WTC11 (cell line): ENCODE measurements around the gene HNRNPAB. TPM values are rescaled to one million over a fixed set of nuclear protein-coding genes. Genes with fewer than 3 reads are reported as not detected.
"Not testable (repeated sequence)": the region's sequence is repeated elsewhere in the genome, so short reads cannot be mapped to it uniquely, and the experiment has no call there.

Source experiments
- ATAC-seq: fragments of 200-7000 bp; cut with Tn5 transposase; 2 replicates; pipeline ENCODE4 v1.10.0; 2021; ENCODE audit warnings: mild to moderate bottlenecking, moderate library complexity
- CTCF ChIA-PET: fragments of 300-600 bp; sonication (Branson Sonifier 250); formaldehyde crosslinking; loops from one replicate; lab custom pipeline; 2021; ENCODE audit warnings: antibody characterized with exemption; lab: Charles Lee
- POLR2A ChIA-PET: fragments of 350-600 bp; sonication (Branson Sonifier 250); formaldehyde crosslinking; loops from one replicate; lab custom pipeline; 2021; ENCODE audit warnings: antibody characterized with exemption; lab: Charles Lee
- DNase-seq: peaks from one replicate; pipeline ENCODE4 v3.0.0; 2021; ENCODE audit warnings: low spot score
- H3K27ac Mint-ChIP-seq: 2 replicates; pipeline ENCODE4 v1.8.0; 2021; ENCODE audit warnings: mixed read lengths
- H3K27me3 Mint-ChIP-seq: 2 replicates; pipeline ENCODE4 v1.8.0; 2021; ENCODE audit warnings: low read depth, mild to moderate bottlenecking, moderate library complexity, mixed read lengths
- H3K36me3 Mint-ChIP-seq: 2 replicates; pipeline ENCODE4 v1.8.0; 2021; ENCODE audit warnings: mixed read lengths
- H3K4me1 Mint-ChIP-seq: 2 replicates; pipeline ENCODE4 v1.8.0; 2022; ENCODE audit warnings: mixed read lengths
- H3K4me3 Mint-ChIP-seq: 2 replicates; pipeline ENCODE4 v1.8.0; 2021; ENCODE audit warnings: mild to moderate bottlenecking, moderate library complexity, mixed read lengths
- H3K9me3 Mint-ChIP-seq: 2 replicates; pipeline ENCODE4 v1.8.0; 2021; ENCODE audit warnings: mixed read lengths
- ELF4 ChIP-seq: sonication (generic); formaldehyde crosslinking; IDR thresholded peaks from 2 replicates; pipeline ENCODE4 v1.8.1; 2022; ENCODE audit warnings: low read depth, mild to moderate bottlenecking, moderate library complexity, missing genetic modification reagents
- ESRRA ChIP-seq: sonication (generic); formaldehyde crosslinking; IDR thresholded peaks from 2 replicates; pipeline ENCODE4 v1.8.1; 2022; ENCODE audit warnings: mild to moderate bottlenecking, missing genetic modification reagents, borderline replicate concordance
- ETV6 ChIP-seq: sonication (generic); formaldehyde crosslinking; IDR thresholded peaks from 2 replicates; pipeline ENCODE4 v1.8.1; 2022; ENCODE audit warnings: mild to moderate bottlenecking, missing genetic modification reagents
- FOXJ3 ChIP-seq: sonication (generic); formaldehyde crosslinking; IDR thresholded peaks from 2 replicates; pipeline ENCODE4 v1.9.0; 2021; ENCODE audit warnings: missing genetic modification reagents, mild to moderate bottlenecking, borderline replicate concordance
- GRHL2 ChIP-seq: fragments of 250-450 bp; sonication (Bioruptor Pico); IDR thresholded peaks from 2 replicates; pipeline ENCODE4 v1.8.0; 2022; ENCODE audit warnings: mild to moderate bottlenecking, moderate library complexity; ENCODE audit not compliant: insufficient replicate concordance, severe bottlenecking
- IRF2 ChIP-seq: sonication (generic); formaldehyde crosslinking; IDR thresholded peaks from 2 replicates; pipeline ENCODE4 v1.8.0; 2022; ENCODE audit warnings: low read depth, missing genetic modification reagents, borderline replicate concordance
- JAZF1 ChIP-seq: fragments of 250-450 bp; sonication (Bioruptor Pico); IDR thresholded peaks from 2 replicates; pipeline ENCODE4 v1.9.0; 2021; ENCODE audit warnings: moderate library complexity, mild to moderate bottlenecking, inconsistent platforms
- JUN ChIP-seq: sonication (generic); formaldehyde crosslinking; IDR thresholded peaks from 2 replicates; pipeline ENCODE4 v1.8.0; 2023; ENCODE audit warnings: mild to moderate bottlenecking, missing genetic modification reagents
- MXD4 ChIP-seq: fragments of 250-450 bp; sonication (Bioruptor Pico); IDR thresholded peaks from 2 replicates; pipeline ENCODE4 v1.8.0; 2021; ENCODE audit warnings: mild to moderate bottlenecking, moderate library complexity, borderline replicate concordance
- NFATC4 ChIP-seq: fragments of 250-450 bp; sonication (Bioruptor Pico); IDR thresholded peaks from 2 replicates; pipeline ENCODE4 v1.9.0; 2021; ENCODE audit warnings: mild to moderate bottlenecking
- SMAD4 ChIP-seq: sonication (generic); formaldehyde crosslinking; IDR thresholded peaks from 2 replicates; pipeline ENCODE4 v1.8.0; 2022; ENCODE audit warnings: mild to moderate bottlenecking, missing genetic modification reagents
- SP1 ChIP-seq: sonication (generic); formaldehyde crosslinking; conservative IDR thresholded peaks from 2 replicates; pipeline ENCODE4 v1.8.1; 2022; ENCODE audit warnings: missing genetic modification reagents
- TEAD1 ChIP-seq: sonication (generic); formaldehyde crosslinking; IDR thresholded peaks from 2 replicates; pipeline ENCODE4 v1.8.0; 2022; ENCODE audit warnings: mild to moderate bottlenecking, missing genetic modification reagents
- TEAD4 ChIP-seq: sonication (generic); formaldehyde crosslinking; IDR thresholded peaks from 2 replicates; pipeline ENCODE4 v1.8.0; 2022; ENCODE audit warnings: mild to moderate bottlenecking, missing genetic modification reagents
- TP53 ChIP-seq: sonication (generic); formaldehyde crosslinking; IDR thresholded peaks from 2 replicates; pipeline ENCODE4 v1.8.1; 2023; ENCODE audit warnings: mild to moderate bottlenecking, missing genetic modification reagents
- ZBTB21 ChIP-seq: sonication (generic); formaldehyde crosslinking; IDR thresholded peaks from 2 replicates; pipeline ENCODE4 v1.8.1; 2023; ENCODE audit warnings: mild to moderate bottlenecking, missing genetic modification reagents, borderline replicate concordance
- ZNF121 ChIP-seq: sonication (generic); formaldehyde crosslinking; IDR thresholded peaks from 2 replicates; pipeline ENCODE4 v1.8.0; 2023; ENCODE audit warnings: missing genetic modification reagents
- ZNF263 ChIP-seq: sonication (generic); formaldehyde crosslinking; IDR thresholded peaks from 2 replicates; pipeline ENCODE4 v1.8.1; 2022; ENCODE audit warnings: low read depth, mild to moderate bottlenecking, moderate library complexity, missing genetic modification reagents
- ZNF423 ChIP-seq: fragments of 250-450 bp; sonication (Bioruptor Pico); IDR thresholded peaks from 2 replicates; pipeline ENCODE4 v2.1.2; 2022; ENCODE audit warnings: mild to moderate bottlenecking, moderate library complexity
- total RNA-seq: library from RNA; stranded (reverse); gene quantifications from 3 replicates; pipeline ENCODE4 v1.2.3, GENCODE V29; 2021
- TF ChIP-seq, protein P1 (sequence below): sonication (generic); formaldehyde crosslinking; IDR thresholded peaks from 2 replicates; pipeline ENCODE4 v1.8.1; 2022; ENCODE audit warnings: mild to moderate bottlenecking, missing genetic modification reagents, moderate library complexity, borderline replicate concordance
- TF ChIP-seq, protein P2 (sequence below): sonication (generic); formaldehyde crosslinking; IDR thresholded peaks from 2 replicates; pipeline ENCODE4 v1.8.1; 2023; ENCODE audit warnings: mild to moderate bottlenecking, missing genetic modification reagents
- TF ChIP-seq, protein P3 (sequence below): sonication (generic); formaldehyde crosslinking; IDR thresholded peaks from 2 replicates; pipeline ENCODE4 v1.8.0; 2022; ENCODE audit warnings: mild to moderate bottlenecking, missing genetic modification reagents
- TF ChIP-seq, protein P4 (sequence below): sonication (generic); formaldehyde crosslinking; IDR thresholded peaks from 2 replicates; pipeline ENCODE4 v1.8.0; 2023; ENCODE audit warnings: missing genetic modification reagents
- TF ChIP-seq, protein P5 (sequence below): sonication (generic); formaldehyde crosslinking; IDR thresholded peaks from 2 replicates; pipeline ENCODE4 v1.8.0; 2022; ENCODE audit warnings: mild to moderate bottlenecking, missing genetic modification reagents
- TF ChIP-seq, protein P6 (sequence below): sonication (generic); formaldehyde crosslinking; conservative IDR thresholded peaks from 2 replicates; pipeline ENCODE4 v1.8.1; 2023; ENCODE audit warnings: mild to moderate bottlenecking, low read depth, missing genetic modification reagents, moderate library complexity

The HNRNPAB gene
- total RNA-seq, 1 experiment from 2014 or later: 457 TPM

DNA sequence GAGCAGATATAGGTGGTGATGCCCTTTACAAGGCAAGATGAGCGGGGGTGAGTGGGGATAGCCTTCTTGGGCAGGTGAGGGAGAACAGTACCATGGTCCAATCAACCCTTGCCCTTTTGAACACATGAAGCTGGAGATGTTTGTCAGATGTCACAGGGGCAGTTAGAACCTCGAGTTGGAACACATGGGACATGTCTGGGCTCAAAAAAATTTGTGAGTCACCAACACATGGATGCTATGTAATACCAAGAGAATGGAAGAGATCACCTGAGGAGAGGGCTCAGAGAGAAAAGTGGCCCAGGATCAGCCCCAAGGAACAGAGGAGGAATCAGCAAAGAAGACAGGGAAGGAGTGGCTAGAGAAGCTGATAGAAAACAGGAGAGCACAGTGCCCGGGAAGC, 23.6 kb downstream of the HNRNPAB start:
- Mint-ChIP-seq H3K36me3 (peaks cover 47% of the 10 kb centered on the region), H3K27me3 (no peaks in the 10 kb centered on the region), H3K9me3 (peaks cover 8% of the 10 kb centered on the region; the same call in 1 of the 2 replicates), H3K4me1 (peaks cover 30% of the 10 kb centered on the region), H3K27ac (no peak overlapping the region), H3K4me3 (no peak overlapping the region)
- ATAC-seq (no peak), DNase-seq (no peak)
- ChIA-PET POLR2A (no interaction called here), CTCF (no interaction called here)
- TF ChIP-seq ZNF423: no peak
- TF ChIP-seq, protein P1, sequence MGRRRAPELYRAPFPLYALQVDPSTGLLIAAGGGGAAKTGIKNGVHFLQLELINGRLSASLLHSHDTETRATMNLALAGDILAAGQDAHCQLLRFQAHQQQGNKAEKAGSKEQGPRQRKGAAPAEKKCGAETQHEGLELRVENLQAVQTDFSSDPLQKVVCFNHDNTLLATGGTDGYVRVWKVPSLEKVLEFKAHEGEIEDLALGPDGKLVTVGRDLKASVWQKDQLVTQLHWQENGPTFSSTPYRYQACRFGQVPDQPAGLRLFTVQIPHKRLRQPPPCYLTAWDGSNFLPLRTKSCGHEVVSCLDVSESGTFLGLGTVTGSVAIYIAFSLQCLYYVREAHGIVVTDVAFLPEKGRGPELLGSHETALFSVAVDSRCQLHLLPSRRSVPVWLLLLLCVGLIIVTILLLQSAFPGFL: no peak
- TF ChIP-seq SP1 (CRISPR knock-in tag): no peak
- no peak for TF ChIP-seq ZNF121 (CRISPR knock-in tag)
- TF ChIP-seq ELF4 (CRISPR knock-in tag): no peak
- no peak for TF ChIP-seq TP53 (CRISPR knock-in tag)
- TF ChIP-seq GRHL2 (CRISPR knock-in tag): no peak
- TF ChIP-seq, protein P2, sequence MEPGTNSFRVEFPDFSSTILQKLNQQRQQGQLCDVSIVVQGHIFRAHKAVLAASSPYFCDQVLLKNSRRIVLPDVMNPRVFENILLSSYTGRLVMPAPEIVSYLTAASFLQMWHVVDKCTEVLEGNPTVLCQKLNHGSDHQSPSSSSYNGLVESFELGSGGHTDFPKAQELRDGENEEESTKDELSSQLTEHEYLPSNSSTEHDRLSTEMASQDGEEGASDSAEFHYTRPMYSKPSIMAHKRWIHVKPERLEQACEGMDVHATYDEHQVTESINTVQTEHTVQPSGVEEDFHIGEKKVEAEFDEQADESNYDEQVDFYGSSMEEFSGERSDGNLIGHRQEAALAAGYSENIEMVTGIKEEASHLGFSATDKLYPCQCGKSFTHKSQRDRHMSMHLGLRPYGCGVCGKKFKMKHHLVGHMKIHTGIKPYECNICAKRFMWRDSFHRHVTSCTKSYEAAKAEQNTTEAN (CRISPR knock-in tag): no peak
- TF ChIP-seq TEAD1 (CRISPR knock-in tag): no peak
- TF ChIP-seq NFATC4 (CRISPR knock-in tag): no peak
- TF ChIP-seq FOXJ3 (CRISPR knock-in tag): no peak
- no peak for TF ChIP-seq TEAD4 (CRISPR knock-in tag)
- no peak for TF ChIP-seq ZNF263 (CRISPR knock-in tag)

DNA sequence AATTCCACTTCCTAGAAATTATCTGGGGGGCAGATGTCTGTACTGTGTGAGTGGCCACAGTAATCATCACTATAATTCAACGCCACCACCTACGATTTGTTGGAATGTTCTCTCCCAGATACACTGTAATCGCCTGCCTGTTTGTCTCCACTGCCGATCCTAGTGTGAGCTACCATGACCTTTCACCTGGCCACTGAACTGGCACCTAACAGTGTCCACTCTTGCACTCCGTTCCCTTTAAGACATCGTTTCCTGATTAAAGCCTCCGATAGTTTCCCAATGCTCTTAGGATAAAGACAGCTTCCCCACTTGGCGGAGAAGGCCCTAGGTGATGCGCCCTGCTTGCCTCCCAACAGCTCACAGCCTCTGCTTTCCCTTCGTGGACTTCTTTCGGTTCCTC, 24.3 kb downstream of the HNRNPAB start:
- peaks cover 8% of the 10 kb centered on the region; the same call in 1 of the 2 replicates for H3K9me3 Mint-ChIP-seq
- CTCF ChIA-PET: no interaction called here
- ATAC-seq (no peak), DNase-seq (no peak)
- H3K27ac Mint-ChIP-seq: no peak overlapping the region
- peaks cover 24% of the 10 kb centered on the region for H3K4me1 Mint-ChIP-seq
- no peak overlapping the region for H3K4me3 Mint-ChIP-seq
- H3K27me3 Mint-ChIP-seq: no peaks in the 10 kb centered on the region
- TF ChIP-seq JAZF1 (CRISPR knock-in tag): no peak
- TF ChIP-seq SMAD4 (CRISPR knock-in tag): no peak
- TF ChIP-seq, protein P3, sequence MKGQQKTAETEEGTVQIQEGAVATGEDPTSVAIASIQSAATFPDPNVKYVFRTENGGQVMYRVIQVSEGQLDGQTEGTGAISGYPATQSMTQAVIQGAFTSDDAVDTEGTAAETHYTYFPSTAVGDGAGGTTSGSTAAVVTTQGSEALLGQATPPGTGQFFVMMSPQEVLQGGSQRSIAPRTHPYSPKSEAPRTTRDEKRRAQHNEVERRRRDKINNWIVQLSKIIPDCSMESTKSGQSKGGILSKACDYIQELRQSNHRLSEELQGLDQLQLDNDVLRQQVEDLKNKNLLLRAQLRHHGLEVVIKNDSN: no peak
- TF ChIP-seq IRF2 (CRISPR knock-in tag): no peak
- TF ChIP-seq, protein P1: no peak
- no peak for TF ChIP-seq JUN (CRISPR knock-in tag)
- TF ChIP-seq, protein P4, sequence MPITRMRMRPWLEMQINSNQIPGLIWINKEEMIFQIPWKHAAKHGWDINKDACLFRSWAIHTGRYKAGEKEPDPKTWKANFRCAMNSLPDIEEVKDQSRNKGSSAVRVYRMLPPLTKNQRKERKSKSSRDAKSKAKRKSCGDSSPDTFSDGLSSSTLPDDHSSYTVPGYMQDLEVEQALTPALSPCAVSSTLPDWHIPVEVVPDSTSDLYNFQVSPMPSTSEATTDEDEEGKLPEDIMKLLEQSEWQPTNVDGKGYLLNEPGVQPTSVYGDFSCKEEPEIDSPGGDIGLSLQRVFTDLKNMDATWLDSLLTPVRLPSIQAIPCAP: no peak
- TF ChIP-seq, protein P5, sequence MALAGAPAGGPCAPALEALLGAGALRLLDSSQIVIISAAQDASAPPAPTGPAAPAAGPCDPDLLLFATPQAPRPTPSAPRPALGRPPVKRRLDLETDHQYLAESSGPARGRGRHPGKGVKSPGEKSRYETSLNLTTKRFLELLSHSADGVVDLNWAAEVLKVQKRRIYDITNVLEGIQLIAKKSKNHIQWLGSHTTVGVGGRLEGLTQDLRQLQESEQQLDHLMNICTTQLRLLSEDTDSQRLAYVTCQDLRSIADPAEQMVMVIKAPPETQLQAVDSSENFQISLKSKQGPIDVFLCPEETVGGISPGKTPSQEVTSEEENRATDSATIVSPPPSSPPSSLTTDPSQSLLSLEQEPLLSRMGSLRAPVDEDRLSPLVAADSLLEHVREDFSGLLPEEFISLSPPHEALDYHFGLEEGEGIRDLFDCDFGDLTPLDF: no peak
- TF ChIP-seq, protein P6, sequence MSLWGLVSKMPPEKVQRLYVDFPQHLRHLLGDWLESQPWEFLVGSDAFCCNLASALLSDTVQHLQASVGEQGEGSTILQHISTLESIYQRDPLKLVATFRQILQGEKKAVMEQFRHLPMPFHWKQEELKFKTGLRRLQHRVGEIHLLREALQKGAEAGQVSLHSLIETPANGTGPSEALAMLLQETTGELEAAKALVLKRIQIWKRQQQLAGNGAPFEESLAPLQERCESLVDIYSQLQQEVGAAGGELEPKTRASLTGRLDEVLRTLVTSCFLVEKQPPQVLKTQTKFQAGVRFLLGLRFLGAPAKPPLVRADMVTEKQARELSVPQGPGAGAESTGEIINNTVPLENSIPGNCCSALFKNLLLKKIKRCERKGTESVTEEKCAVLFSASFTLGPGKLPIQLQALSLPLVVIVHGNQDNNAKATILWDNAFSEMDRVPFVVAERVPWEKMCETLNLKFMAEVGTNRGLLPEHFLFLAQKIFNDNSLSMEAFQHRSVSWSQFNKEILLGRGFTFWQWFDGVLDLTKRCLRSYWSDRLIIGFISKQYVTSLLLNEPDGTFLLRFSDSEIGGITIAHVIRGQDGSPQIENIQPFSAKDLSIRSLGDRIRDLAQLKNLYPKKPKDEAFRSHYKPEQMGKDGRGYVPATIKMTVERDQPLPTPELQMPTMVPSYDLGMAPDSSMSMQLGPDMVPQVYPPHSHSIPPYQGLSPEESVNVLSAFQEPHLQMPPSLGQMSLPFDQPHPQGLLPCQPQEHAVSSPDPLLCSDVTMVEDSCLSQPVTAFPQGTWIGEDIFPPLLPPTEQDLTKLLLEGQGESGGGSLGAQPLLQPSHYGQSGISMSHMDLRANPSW: no peak
- no peak for TF ChIP-seq ETV6 (CRISPR knock-in tag)
- no peak for TF ChIP-seq ZBTB21 (CRISPR knock-in tag)
- no peak for TF ChIP-seq MXD4 (CRISPR knock-in tag)
- TF ChIP-seq ESRRA: no peak
- peaks cover 47% of the 10 kb centered on the region for H3K36me3 Mint-ChIP-seq
- POLR2A ChIA-PET: no interaction called here

DNA sequence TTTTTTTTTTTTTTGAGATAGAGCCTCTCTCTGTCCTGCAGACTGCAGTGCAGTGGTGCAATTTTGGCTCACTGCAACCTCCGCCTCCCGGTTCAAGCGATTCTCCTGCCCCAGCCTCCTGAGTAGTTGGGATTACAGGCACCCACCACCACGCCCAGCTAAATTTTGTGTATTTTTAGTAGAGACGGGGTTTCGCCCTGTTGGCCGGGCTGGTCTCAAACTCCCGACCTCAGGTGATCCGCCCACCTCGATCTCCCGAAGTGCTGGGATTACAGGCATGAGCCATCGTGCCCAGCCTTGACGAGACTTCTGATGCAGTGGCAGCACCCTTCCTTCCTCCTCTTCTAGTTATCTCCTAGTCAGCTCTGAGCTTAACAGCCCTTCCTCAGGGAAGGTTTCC, 24.8 kb downstream of the HNRNPAB start:
- DNase-seq, H3K4me3 Mint-ChIP-seq, H3K9me3 Mint-ChIP-seq, H3K27ac Mint-ChIP-seq, POLR2A ChIA-PET, H3K27me3 Mint-ChIP-seq, ATAC-seq, CTCF ChIA-PET: not testable (repeated sequence)
- Mint-ChIP-seq H3K4me1 (peaks cover 19% of the 10 kb centered on the region), H3K36me3 (peaks cover 47% of the 10 kb centered on the region)
